Activated CD8-positive, alpha-beta memory T cell treated with anti-CD3 and anti-CD28 coated beads for 4 hours (primary cell): ENCODE results near the gene RLN3.
"Not testable (repeated sequence)": the region's sequence is repeated elsewhere in the genome, so short reads cannot be mapped to it uniquely, and the experiment has no call there.

Experiments used
- DNase-seq, 2 donors: peaks; one replicate each; pipeline ENCODE4 v3.0.0-alpha.2; 2020; ENCODE audit warnings: low read depth in 2 of 2

RLN3 gene

GRCh38 chr19:13995017-13995728 is 32.8 kb upstream of the RLN3 start:
- DNase-seq: no peak

GRCh38 chr19:13995878-13996765 is 31.8 kb upstream of the RLN3 start:
- no peak for DNase-seq

- DNase-seq: no peak
These were observed 30.9 kb upstream of the RLN3 start for GRCh38 chr19:13996928-13997630.

- DNase-seq: no peak
These were observed 30.4 kb upstream of the RLN3 start for GRCh38 chr19:13997631-13997962.

GRCh38 chr19:13998426-13998825 is 29.5 kb upstream of the RLN3 start:
- no peak for DNase-seq

GRCh38 chr19:13999085-13999484 is 28.9 kb upstream of the RLN3 start:
- DNase-seq: no peak

- DNase-seq: no peak
These were observed 27.1 kb upstream of the RLN3 start for GRCh38 chr19:14000691-14001375.

- DNase-seq: no peak
These were observed 25.2 kb upstream of the RLN3 start for GRCh38 chr19:14002571-14003250.

- no peak for DNase-seq
These were observed 24.5 kb upstream of the RLN3 start for GRCh38 chr19:14003251-14004055.

- no peak for DNase-seq
These were observed 23.2 kb upstream of the RLN3 start for GRCh38 chr19:14004619-14005348.

- peak; percentile 81 to 87 for DNase-seq
These were observed 22.4 kb upstream of the RLN3 start for GRCh38 chr19:14005349-14006084.

- peak; percentile 98 to 100 for DNase-seq
These were observed 21.7 kb upstream of the RLN3 start, which contains the start of gene RFX1 for GRCh38 chr19:14006085-14006765. TSS of gene RFX1 (minus strand) at chr19:14006320. CDS start at chr19:13993843, 12,477 bp downstream.

- DNase-seq: no peak
These were observed 21.0 kb upstream of the RLN3 start for GRCh38 chr19:14006766-14007562.

- DNase-seq: no peak
These were observed 15.5 kb upstream of the RLN3 start for GRCh38 chr19:14012378-14012915.

GRCh38 chr19:14015524-14016035 is 12.4 kb upstream of the RLN3 start:
- no peak for DNase-seq

GRCh38 chr19:14019100-14019499 is 8.8 kb upstream of the RLN3 start:
- no peak for DNase-seq

GRCh38 chr19:14019739-14020138 is 8.2 kb upstream of the RLN3 start:
- DNase-seq: not testable (repeated sequence)
